Kidney (tissue), 14 donors: Measurements from ENCODE around the gene ARAP3. TPM values are rescaled to one million over a fixed set of nuclear protein-coding genes. Genes with fewer than 3 reads are reported as not detected.

Source experiments
- DNase-seq, 5 donors: peaks; one replicate each; pipeline ENCODE4 v3.0.0-alpha.2; 2013 to 2020
- FAIRE-seq: peaks from 2 replicates; lab custom pipeline; 2012; peaks lifted over from hg19 to GRCh38; lab: Jason Lieb, UNC
- H3K27ac ChIP-seq, 2 donors: one replicate each; pipeline ENCODE4 v1.7.0; 2013; ENCODE audit warnings: low read depth in 2 of 2, low read length in 2 of 2, inconsistent platforms in 1 of 2
- H3K27me3 ChIP-seq: one replicate; pipeline ENCODE4 v1.7.1; 2013; ENCODE audit warnings: low read length, inconsistent platforms; ENCODE audit not compliant: control insufficient read depth, insufficient read depth
- H3K36me3 ChIP-seq, 3 donors: one replicate each; pipeline versions ENCODE4 v1.7.0 to v1.7.1; 2013; ENCODE audit warnings: low read length in 3 of 3, control low read depth in 1 of 3, inconsistent platforms in 1 of 3; ENCODE audit not compliant: insufficient read depth in 3 of 3, control insufficient read depth in 2 of 3
- H3K4me1 ChIP-seq, 3 donors: one replicate each; pipeline versions ENCODE4 v1.7.0 to v1.7.1; 2013; ENCODE audit warnings: low read length in 3 of 3, inconsistent platforms in 1 of 3, low read depth in 1 of 3; ENCODE audit not compliant: control insufficient read depth in 2 of 3, insufficient read depth in 2 of 3
- H3K4me3 ChIP-seq, 3 donors: one replicate each; pipeline versions ENCODE4 v1.7.0 to v1.8.1; 2013; ENCODE audit warnings: low read length in 3 of 3, control low read depth in 1 of 3, inconsistent platforms in 1 of 3
- H3K9ac ChIP-seq, 3 donors: one replicate each; pipeline versions ENCODE4 v1.7.0 to v1.7.1; 2013; ENCODE audit warnings: low read length in 3 of 3, control low read depth in 1 of 3, inconsistent platforms in 1 of 3
- H3K9me3 ChIP-seq, 3 donors: one replicate each; pipeline versions ENCODE4 v1.7.0 to v1.7.1; 2013; ENCODE audit warnings: low read length in 3 of 3, control low read depth in 1 of 3, inconsistent platforms in 1 of 3; ENCODE audit not compliant: control insufficient read depth in 2 of 3, insufficient read depth in 1 of 3
- intact Hi-C: fragments of 100-400 bp; cut with DNase I; formaldehyde crosslinking; loops from one replicate; pipeline ENCODE4 v1.11.1; 2022
- polyA plus RNA-seq: library from polyadenylated mRNA; stranded (reverse); fragments of 350-450 nt; fragmentation: Illumina TruSeq; extraction: RNeasy Lipid Tissue Mini Kit (QIAGEN cat#74804); gene quantifications from one replicate; pipeline ENCODE4 v1.2.3, GENCODE V29; 2014; ENCODE audit warnings: low read depth, low replicate concordance; ENCODE audit not compliant: insufficient read depth
- total RNA-seq: library from RNA; stranded (reverse); fragmentation: NEBNext Ultra II Directional; extraction: Animal tissue kit (Norgen Biotek cat#: 25700); gene quantifications from one replicate; pipeline ENCODE4 v1.2.1, GENCODE V29; 2021
- TF ChIP-seq, protein P1 (sequence below): IDR thresholded peaks from 3 replicates; pipeline ENCODE4 v1.5.1; 2012; ENCODE audit warnings: mild to moderate bottlenecking, moderate library complexity, borderline replicate concordance; ENCODE audit not compliant: insufficient read depth; ENCODE audit errors: extremely low read depth
- donor health status: control.
- donor health status: control.
- donor health status: control.
- donor health status: control.
- donor health status: control.
- donor health status: DM: yes; HTN: yes; CAD: no.
- donor health status: Normal renal cell carcinoma (clear cell type).

Gene ARAP3
- total and polyA plus RNA-seq, 2 donors from 2014 or later = 7.2 to 19.8 TPM

DNA sequence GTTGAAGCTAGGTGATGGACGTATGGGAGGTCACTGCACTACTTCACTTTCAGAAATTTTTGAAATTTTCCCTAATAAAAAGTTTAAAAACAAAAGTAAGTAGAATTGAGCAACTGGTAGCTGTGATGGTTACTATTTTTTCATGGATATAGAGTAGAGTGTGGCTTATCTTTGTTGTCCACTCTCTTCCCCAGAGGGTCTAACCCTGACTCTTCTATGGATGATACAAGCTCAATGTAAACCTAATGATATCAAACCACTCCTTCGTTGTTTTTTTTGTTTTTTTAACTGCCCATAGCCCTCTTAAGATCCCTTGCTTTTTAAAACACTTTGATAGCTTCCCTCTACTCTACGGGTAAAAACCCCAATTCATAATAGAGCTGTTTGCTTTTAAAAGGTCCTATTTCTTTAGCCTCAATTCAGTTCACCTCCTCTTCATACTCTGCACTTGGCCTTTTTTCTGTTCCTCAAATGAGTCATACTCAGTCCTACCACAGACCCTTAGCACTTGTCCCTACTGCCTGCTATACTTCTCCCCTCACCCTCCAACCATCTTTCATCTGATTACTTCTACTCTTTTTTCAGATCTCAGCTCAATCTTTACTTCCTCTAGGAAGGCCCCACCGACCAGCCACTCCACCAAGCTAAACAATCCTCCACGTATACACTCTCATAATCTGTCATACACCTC, 48.0 kb downstream of the ARAP3 start:
- FAIRE-seq = no peak
- TF ChIP-seq, protein P1, sequence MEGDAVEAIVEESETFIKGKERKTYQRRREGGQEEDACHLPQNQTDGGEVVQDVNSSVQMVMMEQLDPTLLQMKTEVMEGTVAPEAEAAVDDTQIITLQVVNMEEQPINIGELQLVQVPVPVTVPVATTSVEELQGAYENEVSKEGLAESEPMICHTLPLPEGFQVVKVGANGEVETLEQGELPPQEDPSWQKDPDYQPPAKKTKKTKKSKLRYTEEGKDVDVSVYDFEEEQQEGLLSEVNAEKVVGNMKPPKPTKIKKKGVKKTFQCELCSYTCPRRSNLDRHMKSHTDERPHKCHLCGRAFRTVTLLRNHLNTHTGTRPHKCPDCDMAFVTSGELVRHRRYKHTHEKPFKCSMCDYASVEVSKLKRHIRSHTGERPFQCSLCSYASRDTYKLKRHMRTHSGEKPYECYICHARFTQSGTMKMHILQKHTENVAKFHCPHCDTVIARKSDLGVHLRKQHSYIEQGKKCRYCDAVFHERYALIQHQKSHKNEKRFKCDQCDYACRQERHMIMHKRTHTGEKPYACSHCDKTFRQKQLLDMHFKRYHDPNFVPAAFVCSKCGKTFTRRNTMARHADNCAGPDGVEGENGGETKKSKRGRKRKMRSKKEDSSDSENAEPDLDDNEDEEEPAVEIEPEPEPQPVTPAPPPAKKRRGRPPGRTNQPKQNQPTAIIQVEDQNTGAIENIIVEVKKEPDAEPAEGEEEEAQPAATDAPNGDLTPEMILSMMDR = no peak
- no peaks in the 10 kb centered on the region for H3K9me3 ChIP-seq
- no peak overlapping the region for H3K27ac ChIP-seq
- H3K9ac ChIP-seq = no peak overlapping the region
- peaks cover 3 to 17% (median 9%) of the 10 kb centered on the region in 3 donors for H3K4me1 ChIP-seq
- no peak for DNase-seq
- no peak overlapping the region for H3K4me3 ChIP-seq
- intact Hi-C loops = no loop called here
- peaks cover 0 to 8% (median 5%) of the 10 kb centered on the region in 3 donors for H3K36me3 ChIP-seq
- peaks cover 8% of the 10 kb centered on the region for H3K27me3 ChIP-seq

DNA sequence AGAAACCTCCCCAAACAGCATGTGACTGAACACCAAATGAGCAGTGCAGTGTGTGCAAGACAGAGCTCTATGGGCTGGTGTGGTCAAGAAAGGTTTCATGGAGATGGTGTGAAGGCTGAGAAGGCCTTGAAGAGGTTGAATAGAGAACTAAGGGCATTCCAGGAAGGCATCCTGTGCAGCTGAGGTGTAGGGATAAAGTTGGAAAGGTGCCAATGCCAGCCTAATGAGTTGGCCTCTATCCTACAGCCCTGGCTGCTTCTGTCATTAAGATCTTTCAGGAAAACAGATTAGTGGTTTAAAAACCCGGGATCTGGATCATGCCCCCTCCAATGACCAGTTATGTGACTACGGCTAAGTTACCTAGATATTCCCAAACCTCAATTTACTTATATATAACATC, 49.4 kb downstream of the ARAP3 start:
- intact Hi-C loops = no loop called here
- TF ChIP-seq, protein P1 = no peak

DNA sequence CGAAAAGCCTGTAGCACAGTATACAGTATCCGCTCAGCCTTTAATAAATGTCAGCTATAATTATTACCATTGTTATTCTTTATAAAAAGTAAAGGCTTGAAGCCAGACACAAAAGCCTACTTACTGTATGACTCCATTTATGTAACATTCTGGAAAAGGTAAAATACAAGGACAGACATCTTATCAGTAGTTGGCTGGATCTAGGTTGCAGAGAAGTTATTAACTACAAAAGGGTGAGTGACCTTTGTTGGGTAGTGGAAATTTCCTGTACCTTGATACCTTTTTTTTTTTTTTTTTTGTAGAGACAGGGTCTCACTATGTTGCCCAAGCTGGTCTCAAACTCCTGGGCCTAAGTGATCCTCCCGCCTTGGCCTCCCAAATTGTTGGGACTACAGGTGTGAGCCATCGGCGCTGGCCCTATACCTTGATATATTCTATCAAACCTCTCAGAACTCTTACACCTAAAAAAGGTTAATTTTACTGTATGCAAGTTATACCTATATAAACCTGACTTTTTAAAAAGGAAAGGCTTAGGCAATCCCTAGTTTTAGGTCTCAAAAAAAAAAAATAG, 51.4 kb downstream of the ARAP3 start:
- H3K4me1 ChIP-seq = peaks cover 0 to 10% (median 6%) of the 10 kb centered on the region in 3 donors
- intact Hi-C loops = no loop called here
- TF ChIP-seq, protein P1 = no peak
- H3K9me3 ChIP-seq = no peaks in the 10 kb centered on the region
- DNase-seq (no peak), FAIRE-seq (no peak)
- no peak overlapping the region for H3K9ac ChIP-seq
- peaks cover 3 to 26% (median 18%) of the 10 kb centered on the region in 3 donors for H3K36me3 ChIP-seq
- H3K4me3 ChIP-seq = no peak overlapping the region
- H3K27me3 ChIP-seq = no peaks in the 10 kb centered on the region
- no peak overlapping the region for H3K27ac ChIP-seq

More for the DNA sequence above, 49.4 kb downstream of the ARAP3 start:
- DNase-seq (no peak), FAIRE-seq (no peak)
- Histone ChIP-seq H3K4me3 (no peak overlapping the region), H3K9ac (no peak overlapping the region), H3K4me1 (peaks cover 3 to 17% (median 9%) of the 10 kb centered on the region in 3 donors), H3K27me3 (no peaks in the 10 kb centered on the region), H3K27ac (no peak overlapping the region), H3K36me3 (peaks cover 3 to 22% (median 18%) of the 10 kb centered on the region in 3 donors), H3K9me3 (no peaks in the 10 kb centered on the region)
